Ectodermal cell (in vitro differentiated cells): ENCODE results near the gene FNDC3B.

Experiments
- H3K27ac ChIP-seq: 2 replicates; pipeline ENCODE4 v1.7.0; 2013; ENCODE audit warnings: mild to moderate bottlenecking, low read depth, low read length; ENCODE audit not compliant: insufficient read depth, poor library complexity, severe bottlenecking
- H3K27me3 ChIP-seq: 2 replicates; pipeline ENCODE4 v1.7.0; 2013; ENCODE audit warnings: mild to moderate bottlenecking, low read length; ENCODE audit not compliant: insufficient read depth, control insufficient read depth, poor library complexity, severe bottlenecking
- H3K36me3 ChIP-seq: one replicate; pipeline ENCODE4 v1.7.0; 2013; ENCODE audit warnings: low read length; ENCODE audit not compliant: control insufficient read depth, insufficient read depth
- H3K4me1 ChIP-seq: one replicate; pipeline ENCODE4 v1.7.0; 2013; ENCODE audit warnings: low read length; ENCODE audit not compliant: control insufficient read depth, insufficient read depth
- H3K4me3 ChIP-seq: 2 replicates; pipeline ENCODE4 v1.7.0; 2013; ENCODE audit warnings: low read depth, low read length, control low read depth; ENCODE audit not compliant: insufficient read depth
- H3K9me3 ChIP-seq: 2 replicates; pipeline ENCODE4 v1.7.0; 2013; ENCODE audit warnings: mild to moderate bottlenecking, low read length, moderate library complexity; ENCODE audit not compliant: control insufficient read depth
- WGBS, 2 experiments: methylation state at CpG; one replicate each; pipeline ENCODE4 v1.1.7; 2013; ENCODE audit warnings: missing lambda C conversion rate in 2 of 2; 5-methylcytosine and 5-hydroxymethylcytosine counted together

FNDC3B gene

DNA sequence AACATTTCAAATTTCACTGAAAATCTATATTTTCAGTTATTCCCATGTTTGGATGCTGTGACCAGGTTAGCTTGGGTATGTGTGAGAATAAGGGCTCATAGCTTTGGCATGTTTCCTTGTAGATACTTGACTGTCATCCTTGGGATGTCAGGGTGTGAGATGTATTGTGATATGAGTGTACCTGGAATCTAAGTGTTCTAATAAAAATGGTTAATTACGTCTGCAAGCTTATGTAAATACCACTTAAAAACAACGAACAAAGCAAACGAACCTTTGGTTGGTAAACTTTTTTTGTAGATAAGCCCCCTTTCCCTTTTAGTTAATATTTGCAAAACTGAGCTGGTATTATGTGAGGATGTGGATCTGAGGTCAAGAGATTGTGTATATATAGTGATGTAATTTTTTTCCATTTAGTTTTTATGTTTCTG, 63.5 kb downstream of the FNDC3B start:
- Histone ChIP-seq H3K4me1 (peaks cover 28% of the 10 kb centered on the region), H3K4me3 (no peak overlapping the region), H3K27ac (no peak overlapping the region), H3K36me3 (no peaks in the 10 kb centered on the region), H3K9me3 (no peaks in the 10 kb centered on the region), H3K27me3 (no peaks in the 10 kb centered on the region)
- 98 to 100% methylated on average over 2 to 3 of the region's 3 CpGs for WGBS, 2 experiments

DNA sequence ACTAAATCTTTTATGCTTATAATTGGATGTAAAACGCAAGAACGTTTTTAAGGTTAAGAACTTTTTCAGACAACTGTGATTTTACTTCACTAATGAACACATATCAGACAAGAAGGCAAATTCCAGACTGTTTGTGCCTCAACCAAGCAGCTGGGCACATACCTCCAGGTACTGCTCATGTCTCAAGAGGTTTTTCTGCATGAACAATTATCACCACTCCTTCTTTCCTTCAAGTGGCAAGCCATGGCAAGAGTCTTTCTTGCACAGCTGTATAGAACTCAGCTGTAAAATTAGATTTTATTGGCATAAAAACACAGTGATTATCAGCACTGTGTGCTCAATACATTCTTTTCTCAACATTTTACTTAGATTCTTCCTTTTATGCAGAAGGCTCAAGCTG, 64.3 kb downstream of the FNDC3B start:
- no peaks in the 10 kb centered on the region for H3K36me3 ChIP-seq
- whole genome bisulfite sequencing, 2 experiments: 70 to 98% methylated on average over 1 to 2 of the region's 2 CpGs
- no peak overlapping the region for H3K4me3 ChIP-seq
- peaks cover 22% of the 10 kb centered on the region for H3K4me1 ChIP-seq
- no peak overlapping the region for H3K27ac ChIP-seq
- H3K9me3 ChIP-seq: no peaks in the 10 kb centered on the region
- H3K27me3 ChIP-seq: no peaks in the 10 kb centered on the region

DNA sequence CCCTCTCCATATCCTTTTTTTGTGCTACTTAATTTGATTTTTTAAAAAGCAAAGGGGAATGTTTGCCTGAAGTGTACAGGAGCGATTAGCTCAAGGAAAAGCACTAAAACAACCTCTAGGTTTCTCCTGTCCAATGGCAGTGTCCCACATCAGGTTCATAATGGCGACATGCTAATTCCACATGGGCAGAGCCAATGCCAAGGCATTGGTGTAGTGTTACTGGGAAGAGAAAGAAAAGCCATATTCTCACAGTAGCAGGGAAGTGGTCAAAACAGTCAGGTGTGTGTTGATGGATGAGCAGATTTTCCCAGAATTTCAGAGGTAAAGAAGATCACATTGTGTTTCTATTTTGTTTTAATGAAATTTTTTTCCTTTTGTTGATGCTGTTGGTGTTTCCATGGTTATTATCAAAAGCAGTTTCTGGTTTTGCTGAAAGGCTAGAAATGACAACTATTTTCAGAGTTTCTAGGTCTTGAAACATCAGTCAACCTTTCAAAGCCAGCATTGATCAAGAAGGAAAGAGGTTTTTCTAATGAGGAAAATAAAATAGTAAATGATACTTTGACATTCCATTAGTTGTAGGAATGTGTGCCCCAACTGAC, 65.2 kb downstream of the FNDC3B start:
- H3K27ac ChIP-seq: no peak overlapping the region
- H3K27me3 ChIP-seq: no peaks in the 10 kb centered on the region
- peaks cover 20% of the 10 kb centered on the region for H3K4me1 ChIP-seq
- 41 to 47% methylated on average over 2 of the region's 2 CpGs for WGBS, 2 experiments
- H3K36me3 ChIP-seq: no peaks in the 10 kb centered on the region
- no peaks in the 10 kb centered on the region for H3K9me3 ChIP-seq
- no peak overlapping the region for H3K4me3 ChIP-seq

DNA sequence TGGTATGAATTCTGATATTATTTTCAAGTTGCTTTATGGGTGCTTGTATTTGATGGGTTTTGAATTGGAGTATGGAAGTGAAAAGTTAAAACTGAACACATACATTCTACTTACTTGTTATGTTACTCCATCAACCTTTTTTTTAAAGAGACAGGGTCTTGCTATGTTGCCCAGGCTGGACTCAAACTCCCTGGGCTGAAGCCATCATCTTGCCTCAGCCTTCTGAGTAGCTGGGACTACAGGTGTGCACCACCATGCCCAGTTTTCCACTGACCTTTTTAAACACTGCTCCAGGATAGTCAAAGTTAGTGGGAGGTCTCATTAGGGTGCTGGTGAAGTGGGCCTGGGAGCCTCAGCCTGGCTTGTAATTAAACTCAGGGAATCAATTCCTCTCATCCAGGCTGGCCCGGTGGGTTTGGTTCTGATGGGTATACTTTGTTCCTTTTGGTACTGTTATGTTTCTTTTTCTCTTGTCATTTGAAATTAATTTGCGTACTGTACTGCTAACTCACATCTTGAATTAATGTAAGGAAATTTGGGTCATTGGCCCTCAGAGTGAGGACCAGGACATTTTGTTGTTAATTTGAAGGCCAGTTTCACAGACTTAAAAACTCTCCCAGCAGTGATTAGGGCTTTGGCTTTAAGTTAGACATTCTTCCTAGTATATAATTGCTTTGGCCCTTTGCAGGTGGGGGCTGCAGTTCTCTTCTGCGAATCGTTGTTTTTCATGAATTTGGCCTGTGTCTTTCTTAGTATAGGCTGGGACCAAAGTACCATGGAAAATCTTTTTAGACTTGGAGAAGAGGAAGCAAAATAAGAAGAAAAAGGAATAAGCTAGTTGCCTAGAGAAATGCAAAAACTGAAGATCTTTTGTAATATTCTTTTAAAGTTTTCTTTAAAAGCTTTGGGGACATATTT, 66.9 kb downstream of the FNDC3B start:
- WGBS, 2 experiments: 94 to 96% methylated on average over 3 to 4 of the region's 4 CpGs
- Histone ChIP-seq H3K27me3 (no peaks in the 10 kb centered on the region), H3K9me3 (no peaks in the 10 kb centered on the region), H3K4me3 (no peak overlapping the region), H3K36me3 (no peaks in the 10 kb centered on the region), H3K4me1 (peaks cover 20% of the 10 kb centered on the region), H3K27ac (no peak overlapping the region)

DNA sequence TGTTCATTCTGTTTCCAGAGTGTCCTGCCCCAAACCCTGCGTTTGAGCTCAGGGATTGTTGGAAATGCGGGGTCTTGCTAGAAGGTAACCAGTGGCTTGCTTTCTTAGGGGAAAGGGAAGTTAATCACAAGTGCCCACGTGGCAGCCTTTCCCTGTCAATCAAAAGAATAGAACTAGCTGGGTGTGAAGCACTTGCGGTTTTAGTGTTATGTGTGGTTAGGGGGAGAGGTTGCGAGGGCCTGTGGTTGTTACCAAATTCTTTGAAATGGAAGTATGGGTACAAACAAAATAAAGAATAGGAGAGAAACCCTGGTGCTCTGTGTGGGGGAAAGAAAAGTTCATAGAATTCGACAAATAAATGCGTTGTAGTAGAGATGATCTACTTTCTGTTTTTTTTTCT, 67.6 kb downstream of the FNDC3B start:
- no peaks in the 10 kb centered on the region for H3K27me3 ChIP-seq
- no peak overlapping the region for H3K4me3 ChIP-seq
- H3K4me1 ChIP-seq: peaks cover 20% of the 10 kb centered on the region
- no peak overlapping the region for H3K27ac ChIP-seq
- H3K36me3 ChIP-seq: no peaks in the 10 kb centered on the region
- no peaks in the 10 kb centered on the region for H3K9me3 ChIP-seq
- 71 to 74% methylated on average over 7 of the region's 7 CpGs for WGBS, 2 experiments

DNA sequence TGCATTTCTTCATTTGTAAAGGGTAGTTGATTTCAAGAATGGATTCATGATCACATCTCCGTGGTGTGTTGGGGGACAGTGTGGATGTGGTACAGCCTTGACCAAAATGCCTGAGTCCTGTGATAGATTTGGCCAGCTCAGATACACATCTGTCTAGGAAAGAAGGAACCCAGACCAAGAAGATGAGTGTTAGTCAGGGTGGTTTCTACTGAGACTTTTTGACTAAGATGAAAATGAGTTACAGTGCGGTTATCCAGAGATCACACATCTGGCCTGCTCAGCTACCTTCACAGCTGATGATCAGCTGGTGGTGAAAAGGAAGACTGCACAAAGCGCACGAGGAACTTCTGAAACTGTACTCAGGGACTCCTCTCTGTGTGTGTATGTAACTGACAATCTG, 68.0 kb downstream of the FNDC3B start:
- Histone ChIP-seq H3K4me3 (no peak overlapping the region), H3K27me3 (no peaks in the 10 kb centered on the region), H3K4me1 (peaks cover 20% of the 10 kb centered on the region), H3K36me3 (no peaks in the 10 kb centered on the region), H3K27ac (no peak overlapping the region), H3K9me3 (no peaks in the 10 kb centered on the region)
- WGBS, 2 experiments: 94 to 95% methylated on average over 4 of the region's 4 CpGs

DNA sequence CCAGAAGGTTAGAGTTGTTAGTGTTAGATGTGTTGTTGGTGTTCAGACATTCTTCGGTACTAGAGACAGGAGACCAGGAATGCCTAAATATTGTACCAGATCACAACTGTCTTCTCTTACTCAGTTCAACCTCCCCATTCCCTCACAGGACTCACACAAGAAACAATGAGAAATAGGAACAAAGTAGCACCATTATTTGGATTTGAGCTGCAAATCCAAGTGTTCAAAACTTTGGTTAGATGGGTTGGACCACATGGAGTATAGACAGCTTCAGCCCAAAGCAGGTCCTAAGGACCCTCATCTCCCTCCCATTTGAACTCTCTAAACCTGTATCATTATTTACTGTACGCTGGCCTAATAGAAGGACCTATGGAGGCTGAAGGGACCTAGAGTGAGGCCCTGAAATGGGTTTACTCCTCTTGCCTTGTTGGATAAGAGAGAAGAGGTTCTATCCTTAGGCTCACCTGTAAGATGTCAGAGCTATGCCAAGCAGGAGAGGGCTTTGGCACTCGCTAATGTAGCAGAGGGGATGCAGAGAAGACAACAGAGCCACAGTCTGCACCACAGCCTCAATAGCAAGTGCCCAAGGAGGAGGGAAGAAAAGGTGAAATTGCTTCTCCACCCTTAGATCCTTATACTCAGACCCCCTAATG, 70.9 kb downstream of the FNDC3B start:
- no peaks in the 10 kb centered on the region for H3K27me3 ChIP-seq
- H3K4me1 ChIP-seq: peaks cover 10% of the 10 kb centered on the region
- no peak overlapping the region for H3K4me3 ChIP-seq
- no peaks in the 10 kb centered on the region for H3K9me3 ChIP-seq
- H3K27ac ChIP-seq: no peak overlapping the region
- 91 to 96% methylated on average over 2 to 3 of the region's 3 CpGs for WGBS, 2 experiments
- H3K36me3 ChIP-seq: no peaks in the 10 kb centered on the region

DNA sequence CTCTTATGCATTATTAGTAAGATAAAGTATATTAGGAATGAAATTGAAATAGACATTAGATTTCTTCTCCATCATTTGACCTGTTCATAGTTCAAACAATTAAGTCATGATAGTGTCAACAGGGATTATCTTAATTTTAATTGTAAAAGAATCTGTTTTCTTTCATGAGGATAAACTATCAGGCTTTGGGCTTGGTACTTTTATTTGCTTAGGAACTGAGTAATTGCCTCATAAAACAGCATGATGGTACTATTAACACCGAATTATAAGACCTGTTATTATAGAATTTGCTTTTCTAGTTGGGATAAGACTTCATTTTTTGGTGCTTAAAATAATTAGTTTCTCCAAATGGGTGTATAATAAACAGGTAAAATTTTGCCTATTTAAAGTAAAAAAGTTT, 71.8 kb downstream of the FNDC3B start:
- H3K36me3 ChIP-seq: no peaks in the 10 kb centered on the region
- peaks cover 8% of the 10 kb centered on the region for H3K4me1 ChIP-seq
- no peak overlapping the region for H3K27ac ChIP-seq
- H3K9me3 ChIP-seq: no peaks in the 10 kb centered on the region
- no peaks in the 10 kb centered on the region for H3K27me3 ChIP-seq
- H3K4me3 ChIP-seq: no peak overlapping the region
- 100% methylated on average over 1 of the region's 1 CpG; no CpG with 5 or more reads in 1 of the 2 experiments for WGBS, 2 experiments

DNA sequence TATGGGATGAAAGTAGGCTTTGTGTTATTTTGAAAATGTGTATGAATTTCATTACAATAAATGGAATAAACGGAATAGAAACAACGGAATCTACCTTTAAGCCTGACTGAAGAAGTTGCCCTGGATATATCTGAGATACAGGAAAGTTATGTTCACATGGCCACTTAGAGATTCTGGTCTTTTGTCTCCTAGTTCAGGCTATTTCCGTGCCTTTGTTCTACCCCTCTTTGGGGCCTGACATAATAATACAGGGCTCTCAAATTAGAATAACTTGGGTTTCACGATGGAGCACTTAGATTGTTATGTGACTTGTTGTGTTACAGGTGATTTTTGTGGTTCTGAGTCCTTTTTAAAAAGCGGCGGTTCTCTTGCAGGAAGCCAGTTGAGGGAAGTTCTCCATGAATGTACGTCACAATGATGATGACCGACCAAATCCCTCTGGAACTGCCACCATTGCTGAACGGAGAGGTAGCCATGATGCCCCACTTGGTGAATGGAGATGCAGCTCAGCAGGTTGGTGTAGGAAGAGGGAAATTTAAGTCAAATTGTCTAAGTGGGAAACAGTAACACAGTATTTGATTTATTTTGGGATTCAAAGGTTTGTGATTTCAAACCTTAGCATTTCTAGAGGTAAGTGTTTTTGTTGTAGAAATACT, 72.8 kb downstream of the FNDC3B start:
- Histone ChIP-seq H3K9me3 (no peaks in the 10 kb centered on the region), H3K36me3 (no peaks in the 10 kb centered on the region), H3K4me3 (no peak overlapping the region), H3K27me3 (no peaks in the 10 kb centered on the region), H3K4me1 (no peaks in the 10 kb centered on the region), H3K27ac (no peak overlapping the region)
- WGBS, 2 experiments: 91 to 95% methylated on average over 9 of the region's 9 CpGs

DNA sequence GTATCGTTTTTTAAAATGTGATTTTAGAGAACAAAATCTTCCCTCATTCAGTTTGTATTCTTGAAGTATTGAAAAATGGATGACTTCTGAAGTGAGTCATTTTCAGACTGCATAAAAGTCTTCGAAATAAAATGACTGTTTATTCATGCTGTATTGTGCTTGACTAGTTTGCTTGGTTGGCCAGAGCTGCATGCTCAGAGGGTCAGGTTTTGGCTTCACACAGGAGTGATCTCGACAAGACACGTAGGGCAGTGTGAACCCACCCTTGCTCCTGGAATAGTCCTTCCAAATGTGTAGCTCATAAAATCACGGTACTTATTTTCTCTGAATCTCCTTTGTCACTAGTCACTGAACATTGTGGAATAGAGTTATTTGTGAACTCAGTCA, 73.3 kb downstream of the FNDC3B start:
- WGBS, 2 experiments: 91 to 95% methylated on average over 5 of the region's 5 CpGs
- Histone ChIP-seq H3K27ac (no peak overlapping the region), H3K4me3 (no peak overlapping the region), H3K4me1 (no peaks in the 10 kb centered on the region), H3K36me3 (no peaks in the 10 kb centered on the region), H3K27me3 (no peaks in the 10 kb centered on the region), H3K9me3 (no peaks in the 10 kb centered on the region)
